ENCODE results near the gene ZFX.

The ZFX gene

GRCh38 chrX:24150898-24151297 is 1.4 kb downstream of the ZFX start:
- no peak for TF ChIP-seq POLR2AphosphoS5 (IDR thresholded peaks at IDR 0.05; ENCODE audit: low read depth, low read length)
- no peak for TF ChIP-seq FOXP2 (optimal IDR thresholded peaks at IDR 0.05; ENCODE audit: borderline replicate concordance, extremely low read depth, extremely low read length, insufficient read depth)
- TF ChIP-seq REST (IDR thresholded peaks at IDR 0.05; ENCODE audit: insufficient read depth in 1 of 2, low read depth in 2 of 2, low read length in 2 of 2): no peak
- TF ChIP-seq TAF1 (IDR thresholded peaks at IDR 0.05; ENCODE audit: borderline replicate concordance, insufficient read depth, low read length): no peak
- TF ChIP-seq SIN3A (IDR thresholded peaks at IDR 0.05; ENCODE audit: borderline replicate concordance, insufficient read depth, low read length): no peak

GRCh38 chrX:24151513-24151912 is 2.0 kb downstream of the ZFX start:
- TF ChIP-seq REST (IDR thresholded peaks at IDR 0.05; ENCODE audit: insufficient read depth in 1 of 2, low read depth in 2 of 2, low read length in 2 of 2) (no peak), SIN3A (IDR thresholded peaks at IDR 0.05; ENCODE audit: borderline replicate concordance, insufficient read depth, low read length) (no peak)

- TF ChIP-seq FOXP2 (optimal IDR thresholded peaks at IDR 0.05; ENCODE audit: borderline replicate concordance, extremely low read depth, extremely low read length, insufficient read depth) (no peak), TAF1 (IDR thresholded peaks at IDR 0.05; ENCODE audit: borderline replicate concordance, insufficient read depth, low read length) (no peak), POLR2AphosphoS5 (IDR thresholded peaks at IDR 0.05; ENCODE audit: low read depth, low read length) (no peak), SIN3A (IDR thresholded peaks at IDR 0.05; ENCODE audit: borderline replicate concordance, insufficient read depth, low read length) (no peak), REST (IDR thresholded peaks at IDR 0.05; ENCODE audit: insufficient read depth in 1 of 2, low read depth in 2 of 2, low read length in 2 of 2) (no peak)
Measured at GRCh38 chrX:24153178-24153795, 3.8 kb downstream of the ZFX start.

- TF ChIP-seq TAF1 (IDR thresholded peaks at IDR 0.05; ENCODE audit: borderline replicate concordance, insufficient read depth, low read length) (no peak), FOXP2 (optimal IDR thresholded peaks at IDR 0.05; ENCODE audit: borderline replicate concordance, extremely low read depth, extremely low read length, insufficient read depth) (no peak), REST (IDR thresholded peaks at IDR 0.05; ENCODE audit: insufficient read depth in 1 of 2, low read depth in 2 of 2, low read length in 2 of 2) (no peak), SIN3A (IDR thresholded peaks at IDR 0.05; ENCODE audit: borderline replicate concordance, insufficient read depth, low read length) (no peak), POLR2AphosphoS5 (IDR thresholded peaks at IDR 0.05; ENCODE audit: low read depth, low read length) (no peak)
Measured at GRCh38 chrX:24153796-24154189, 4.3 kb downstream of the ZFX start.

- TF ChIP-seq REST (IDR thresholded peaks at IDR 0.05; ENCODE audit: insufficient read depth in 1 of 2, low read depth in 2 of 2, low read length in 2 of 2) (no peak), POLR2AphosphoS5 (IDR thresholded peaks at IDR 0.05; ENCODE audit: low read depth, low read length) (no peak), FOXP2 (optimal IDR thresholded peaks at IDR 0.05; ENCODE audit: borderline replicate concordance, extremely low read depth, extremely low read length, insufficient read depth) (no peak), SIN3A (IDR thresholded peaks at IDR 0.05; ENCODE audit: borderline replicate concordance, insufficient read depth, low read length) (no peak), TAF1 (IDR thresholded peaks at IDR 0.05; ENCODE audit: borderline replicate concordance, insufficient read depth, low read length) (no peak)
Measured at GRCh38 chrX:24154490-24155034, 5.0 kb downstream of the ZFX start.
